Body of pancreas (tissue), 4 donors: Measurements from ENCODE around the gene TULP4. TPM values are rescaled to one million over a fixed set of nuclear protein-coding genes. Genes with fewer than 3 reads are reported as not detected.
A peak's percentile ranks its signal among the peaks of the same experiment; 100 is the strongest.

Experiments
- ATAC-seq: fragments of 150-250 bp; one replicate; pipeline ENCODE4 v1.9.1; 2016
- DNase-seq, 4 donors: peaks; one replicate each; pipeline ENCODE4 v3.0.0-alpha.2; 2019
- H3K27ac ChIP-seq, 4 donors: fragments of 200-600 bp; sonication (generic); 1 replicate in 3 of 4; 2 replicates in 1 of 4; pipeline versions ENCODE4 v1.5.1 to v1.6.1; 2016 to 2019; ENCODE audit warnings: mild to moderate bottlenecking in 1 of 4, mixed read lengths in 1 of 4, moderate library complexity in 1 of 4
- H3K27me3 ChIP-seq, 2 donors: fragments of 200-600 bp; sonication (generic); one replicate each; pipeline ENCODE4 v1.6.0; 2016; ENCODE audit warnings: mild to moderate bottlenecking in 1 of 2
- H3K36me3 ChIP-seq, 2 donors: fragments of 200-600 bp; sonication (generic); replicated peaks in 1 of 2; 2 replicates each; pipeline ENCODE4 v1.5.1; 2016; ENCODE audit warnings: low read depth in 2 of 2; ENCODE audit not compliant: insufficient read depth in 1 of 2
- H3K4me1 ChIP-seq: fragments of 200-600 bp; sonication (generic); one replicate; pipeline ENCODE4 v1.6.0; 2016
- H3K4me3 ChIP-seq, 2 donors: fragments of 200-600 bp; sonication (generic); 1 replicate in 1 of 2; 2 replicates in 1 of 2; pipeline ENCODE4 v1.5.1; 2016 to 2019
- H3K9me3 ChIP-seq, 3 donors: fragments of 200-600 bp; sonication (generic); 1 replicate in 2 of 3; 2 replicates in 1 of 3; pipeline ENCODE4 v1.5.1; 2016
- POLR2A ChIP-seq, 3 donors: fragments of 450-650 bp; IDR thresholded peaks; one replicate each; pipeline ENCODE4 v1.6.1; 2016; ENCODE audit warnings: antibody characterized with exemption in 3 of 3, mild to moderate bottlenecking in 2 of 3
- WGBS, 2 donors: methylation state at CpG; one replicate each; pipeline ENCODE4 v1.1.5; 2017; 5-methylcytosine and 5-hydroxymethylcytosine counted together
- intact Hi-C: fragments of 100-400 bp; cut with DNase I; formaldehyde crosslinking; loops from one replicate; pipeline ENCODE4 v1.15.1; 2023
- total RNA-seq, 2 donors: library from RNA; depleted of rRNA; stranded (reverse); fragments of >200 nt; gene quantifications; one replicate each; pipeline ENCODE4 v1.1.0, GENCODE V29; 2016
- TF ChIP-seq, protein P1 (sequence below), 7 experiments: fragments of 450-650 bp in 4 of 7; fragments of 200-600 bp in 3 of 7; sonication (generic) in 3 of 7; IDR thresholded peaks; one replicate each; pipeline ENCODE4 v1.5.1; 2016 to 2019; ENCODE audit warnings: antibody characterized with exemption in 7 of 7

The TULP4 gene
- total RNA-seq, 2 donors from 2014 or later = 81.2 to 92.3 TPM

DNA sequence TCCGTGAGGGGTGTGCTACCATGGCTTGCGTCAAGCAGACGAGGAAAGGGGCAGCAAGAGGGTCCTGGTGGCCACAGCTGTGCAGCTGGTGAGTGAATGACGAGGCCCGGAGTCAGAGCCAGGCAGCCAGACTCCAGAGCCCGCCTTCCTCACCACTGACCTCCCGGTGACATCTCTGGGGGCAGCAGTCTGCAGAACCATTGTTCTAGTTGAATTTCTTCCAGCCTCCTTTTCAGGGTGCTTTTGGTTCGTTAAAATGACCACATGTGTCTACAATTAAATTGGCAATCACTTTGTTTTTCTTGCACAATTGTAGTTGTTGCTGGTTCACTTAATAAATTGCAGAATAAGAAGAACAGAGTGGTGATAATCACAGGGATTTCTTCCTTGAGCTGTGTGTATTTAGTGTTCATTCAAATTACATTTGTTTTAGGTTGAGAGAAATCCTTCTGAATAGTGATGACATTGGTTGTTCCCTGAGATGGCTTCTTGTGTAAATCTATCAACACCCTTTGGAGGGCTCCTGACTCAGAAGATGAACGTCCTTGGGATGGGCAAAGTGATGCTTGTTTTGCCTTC is 96.4 kb downstream of the TULP4 start:
- H3K27me3 ChIP-seq = no peaks in the 10 kb centered on the region
- no peaks in the 10 kb centered on the region for H3K9me3 ChIP-seq
- TF ChIP-seq, protein P1, sequence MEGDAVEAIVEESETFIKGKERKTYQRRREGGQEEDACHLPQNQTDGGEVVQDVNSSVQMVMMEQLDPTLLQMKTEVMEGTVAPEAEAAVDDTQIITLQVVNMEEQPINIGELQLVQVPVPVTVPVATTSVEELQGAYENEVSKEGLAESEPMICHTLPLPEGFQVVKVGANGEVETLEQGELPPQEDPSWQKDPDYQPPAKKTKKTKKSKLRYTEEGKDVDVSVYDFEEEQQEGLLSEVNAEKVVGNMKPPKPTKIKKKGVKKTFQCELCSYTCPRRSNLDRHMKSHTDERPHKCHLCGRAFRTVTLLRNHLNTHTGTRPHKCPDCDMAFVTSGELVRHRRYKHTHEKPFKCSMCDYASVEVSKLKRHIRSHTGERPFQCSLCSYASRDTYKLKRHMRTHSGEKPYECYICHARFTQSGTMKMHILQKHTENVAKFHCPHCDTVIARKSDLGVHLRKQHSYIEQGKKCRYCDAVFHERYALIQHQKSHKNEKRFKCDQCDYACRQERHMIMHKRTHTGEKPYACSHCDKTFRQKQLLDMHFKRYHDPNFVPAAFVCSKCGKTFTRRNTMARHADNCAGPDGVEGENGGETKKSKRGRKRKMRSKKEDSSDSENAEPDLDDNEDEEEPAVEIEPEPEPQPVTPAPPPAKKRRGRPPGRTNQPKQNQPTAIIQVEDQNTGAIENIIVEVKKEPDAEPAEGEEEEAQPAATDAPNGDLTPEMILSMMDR (IDR thresholded peaks at IDR 0.05) = no peak
- TF ChIP-seq POLR2A (IDR thresholded peaks at IDR 0.05) = no peak
- peak overlapping the region in 1 of 4 donors; percentile 3 for H3K27ac ChIP-seq
- DNase-seq (peak in 3 of 4 donors; percentile 16 to 19 (median 17)), ATAC-seq (no peak)
- intact Hi-C loops = no loop called here
- H3K36me3 ChIP-seq = no peaks in the 10 kb centered on the region
- H3K4me1 ChIP-seq = peaks cover 8% of the 10 kb centered on the region
- 66 to 73% methylated on average over 9 of the region's 9 CpGs for WGBS, 2 donors
- no peak overlapping the region for H3K4me3 ChIP-seq

DNA sequence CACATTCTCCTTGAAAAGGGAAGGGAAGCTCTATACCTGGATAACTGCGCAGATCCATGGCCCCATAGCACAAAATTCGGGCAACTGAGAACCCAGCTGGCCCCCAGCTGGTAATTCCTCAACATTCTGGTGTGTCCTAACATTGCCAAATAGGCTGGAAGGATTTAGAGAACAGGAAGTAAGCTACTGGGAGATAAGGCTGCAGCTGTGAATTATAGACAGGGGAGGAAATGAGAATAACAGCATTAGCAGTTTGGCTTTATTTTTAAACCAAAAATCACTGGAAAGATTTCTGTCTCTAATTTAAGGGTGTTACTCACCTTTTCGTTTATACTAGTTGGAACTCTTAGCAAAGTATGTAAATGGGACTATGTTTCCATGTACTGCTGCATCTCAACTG is 97.2 kb downstream of the TULP4 start:
- no peaks in the 10 kb centered on the region for H3K9me3 ChIP-seq
- no peak for DNase-seq
- H3K27me3 ChIP-seq = no peaks in the 10 kb centered on the region
- H3K27ac ChIP-seq = peak overlapping the region in 1 of 4 donors; percentile 3
- no peaks in the 10 kb centered on the region for H3K36me3 ChIP-seq
- intact Hi-C loops = no loop called here
- TF ChIP-seq, protein P1 (IDR thresholded peaks at IDR 0.05) = no peak
- TF ChIP-seq POLR2A (IDR thresholded peaks at IDR 0.05) = no peak
- no peak overlapping the region for H3K4me3 ChIP-seq
- H3K4me1 ChIP-seq = peaks cover 8% of the 10 kb centered on the region
- ATAC-seq = peak; percentile 38
- WGBS, 2 donors = 59 to 64% methylated on average over 3 of the region's 3 CpGs

DNA sequence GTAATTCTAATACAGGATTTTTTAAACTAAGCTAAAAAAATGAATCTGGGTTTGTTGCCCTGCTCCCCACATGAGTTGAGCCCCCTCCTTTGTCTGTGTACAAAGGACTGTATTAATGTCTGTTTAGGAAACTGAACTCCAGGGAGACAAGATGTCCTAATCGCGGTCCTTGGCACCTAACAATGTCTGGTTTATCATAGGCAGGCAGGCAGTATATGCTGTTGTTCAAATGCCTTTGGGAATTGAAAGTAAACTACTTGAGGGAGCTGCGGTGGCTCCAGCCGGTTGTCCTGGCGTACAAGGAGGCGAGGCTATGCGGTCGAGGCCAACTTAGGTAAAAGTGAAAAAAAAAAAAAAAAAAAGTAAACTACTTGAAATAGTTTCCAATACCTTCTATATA is 98.5 kb downstream of the TULP4 start:
- WGBS, 2 donors = 89 to 95% methylated on average over 8 of the region's 8 CpGs
- Histone ChIP-seq H3K4me3 (no peak overlapping the region), H3K27ac (no peak overlapping the region), H3K27me3 (no peaks in the 10 kb centered on the region), H3K4me1 (peaks cover 8% of the 10 kb centered on the region), H3K9me3 (no peaks in the 10 kb centered on the region), H3K36me3 (no peaks in the 10 kb centered on the region)
- no peak for TF ChIP-seq POLR2A (IDR thresholded peaks at IDR 0.05)
- TF ChIP-seq, protein P1 (IDR thresholded peaks at IDR 0.05) = no peak
- ATAC-seq (no peak), DNase-seq (no peak)
- intact Hi-C loops = no loop called here

GRCh38 chr6:158411998-158412397 is 99.7 kb downstream of the TULP4 start:
- no peak for DNase-seq
- H3K4me3 ChIP-seq = no peak overlapping the region
- H3K27ac ChIP-seq = no peak overlapping the region
- H3K36me3 ChIP-seq = no peaks in the 10 kb centered on the region
- ATAC-seq = no peak
- H3K4me1 ChIP-seq = peaks cover 8% of the 10 kb centered on the region
- 93% methylated on average over 4 of the region's 4 CpGs for WGBS, 2 donors
- intact Hi-C loops = no loop called here
- no peak for TF ChIP-seq POLR2A (IDR thresholded peaks at IDR 0.05)
- TF ChIP-seq, protein P1 (IDR thresholded peaks at IDR 0.05) = no peak
- no peaks in the 10 kb centered on the region for H3K9me3 ChIP-seq
- H3K27me3 ChIP-seq = no peaks in the 10 kb centered on the region

GRCh38 chr6:158413028-158413427 is 100.8 kb downstream of the TULP4 start:
- DNase-seq = no peak
- Histone ChIP-seq H3K9me3 (no peaks in the 10 kb centered on the region), H3K4me3 (no peak overlapping the region), H3K27ac (no peak overlapping the region), H3K27me3 (no peaks in the 10 kb centered on the region), H3K36me3 (no peaks in the 10 kb centered on the region), H3K4me1 (peaks cover 8% of the 10 kb centered on the region)
- 90 to 96% methylated on average over 16 of the region's 16 CpGs for WGBS, 2 donors
- TF ChIP-seq, protein P1 (IDR thresholded peaks at IDR 0.05) = no peak
- TF ChIP-seq POLR2A (IDR thresholded peaks at IDR 0.05) = no peak
- intact Hi-C loops = no loop called here
- ATAC-seq = no peak
